HG02973 (cell line): ENCODE results near the gene INPP5D.
A peak's percentile ranks its signal among the peaks of the same experiment; 100 is the strongest.

Experiments
- ATAC-seq: cut with Tn5 transposase; IDR thresholded peaks from one replicate; pipeline ENCODE4 v1.9.1; 2021; ENCODE audit warnings: moderate library complexity; ENCODE audit not compliant: unreplicated experiment

The INPP5D gene

DNA sequence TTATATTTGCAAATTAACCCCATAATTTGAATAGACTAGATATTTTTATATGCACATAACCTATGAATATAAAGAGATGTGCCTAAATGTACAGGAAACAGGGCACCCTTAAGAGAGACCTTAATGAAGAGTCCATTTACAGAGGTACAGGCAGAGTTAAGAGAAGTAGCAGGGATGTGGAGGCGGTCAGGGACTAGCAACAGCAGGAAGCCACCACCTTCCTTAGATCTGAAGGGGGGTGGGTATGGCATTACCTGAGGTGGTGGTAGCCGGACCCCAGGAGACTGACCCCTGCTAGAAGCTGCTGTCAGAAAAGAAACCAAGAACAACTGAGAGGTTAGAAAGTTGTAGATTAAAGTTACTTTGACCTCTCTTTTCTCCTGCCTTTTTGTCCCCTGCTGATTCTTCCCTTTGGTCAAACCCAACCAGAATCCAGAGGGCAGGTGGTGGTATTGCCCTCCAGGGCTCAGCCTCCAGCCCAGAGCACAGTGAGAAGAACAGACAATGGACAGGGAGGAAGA is 166.4 kb downstream of the INPP5D start:
- no peak for ATAC-seq

DNA sequence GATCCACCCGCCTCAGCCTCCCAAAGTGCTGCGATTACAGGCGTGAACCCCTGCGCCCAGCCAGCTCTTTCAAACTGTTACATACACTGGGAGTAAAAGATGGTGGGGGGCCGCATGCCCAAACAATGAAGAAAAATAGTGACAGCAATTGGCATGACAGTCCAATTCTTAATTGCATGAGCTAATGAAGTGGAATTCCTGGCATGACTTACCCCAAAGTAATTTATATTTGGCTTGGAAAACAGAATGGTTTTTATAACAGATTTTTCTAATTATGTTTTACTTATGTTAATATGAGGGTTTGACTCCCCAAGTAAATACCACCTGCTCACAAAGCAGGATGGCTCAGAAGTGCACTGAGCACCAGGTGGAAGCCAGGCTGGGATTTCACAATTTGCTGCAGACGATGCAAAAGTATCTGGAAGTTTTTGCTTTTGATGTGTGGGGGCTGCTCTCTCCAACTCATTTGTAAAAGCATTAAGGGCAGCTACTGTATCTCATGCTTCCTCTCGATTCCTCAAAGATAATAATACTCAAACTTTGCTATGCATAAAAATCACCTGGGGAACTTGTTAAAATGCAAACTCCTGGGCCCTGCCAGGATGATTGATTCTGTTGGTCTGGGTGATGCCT is 167.3 kb downstream of the INPP5D start:
- ATAC-seq, result no peak

DNA sequence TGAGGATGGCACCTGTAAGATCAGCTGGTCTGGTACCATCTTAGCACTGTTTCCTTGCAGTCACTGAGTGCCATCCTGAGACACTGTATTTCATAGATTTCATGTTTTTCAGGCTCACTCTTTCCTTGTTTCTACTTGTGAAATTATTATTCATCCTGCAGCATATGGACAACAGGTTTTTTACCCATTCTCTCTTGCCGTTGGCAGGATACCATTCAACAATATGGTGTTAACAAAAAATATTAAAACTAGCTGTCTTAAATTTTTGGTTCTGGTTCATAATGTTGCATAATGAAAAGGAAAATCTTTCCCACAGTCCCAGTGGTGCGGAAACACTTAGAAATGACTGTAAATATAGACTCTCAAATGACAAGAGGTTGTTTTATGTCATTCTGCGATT is 168.2 kb downstream of the INPP5D start:
- no peak for ATAC-seq

DNA sequence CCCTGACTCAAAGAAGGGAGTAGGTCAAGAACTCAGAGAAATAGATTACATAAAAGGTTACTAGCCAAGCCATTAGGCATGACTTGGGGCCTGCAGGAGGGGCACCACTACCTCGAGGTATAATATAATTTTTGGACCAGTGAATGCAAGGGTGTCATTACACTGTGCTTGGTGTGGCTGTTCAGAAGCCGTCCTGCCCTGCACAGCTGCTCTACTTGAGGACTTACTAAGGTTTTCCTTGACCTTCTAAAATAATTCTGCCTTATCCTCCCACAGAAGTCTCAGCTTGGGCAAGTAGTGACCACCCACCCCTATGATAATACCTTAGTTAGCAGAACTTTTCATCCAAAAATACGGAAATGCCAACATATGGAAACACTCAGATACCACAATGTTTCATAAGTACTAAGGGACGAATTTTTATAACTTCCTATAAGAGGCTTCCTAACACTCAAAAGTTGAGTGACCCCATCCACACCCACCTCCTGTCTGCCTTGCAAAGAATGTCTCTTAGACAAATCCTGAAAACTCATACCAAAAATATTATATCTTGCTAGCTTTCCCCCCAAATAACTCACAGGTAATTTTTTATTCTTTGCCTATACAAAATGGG is 173.6 kb downstream of the INPP5D start:
- ATAC-seq, result no peak

DNA sequence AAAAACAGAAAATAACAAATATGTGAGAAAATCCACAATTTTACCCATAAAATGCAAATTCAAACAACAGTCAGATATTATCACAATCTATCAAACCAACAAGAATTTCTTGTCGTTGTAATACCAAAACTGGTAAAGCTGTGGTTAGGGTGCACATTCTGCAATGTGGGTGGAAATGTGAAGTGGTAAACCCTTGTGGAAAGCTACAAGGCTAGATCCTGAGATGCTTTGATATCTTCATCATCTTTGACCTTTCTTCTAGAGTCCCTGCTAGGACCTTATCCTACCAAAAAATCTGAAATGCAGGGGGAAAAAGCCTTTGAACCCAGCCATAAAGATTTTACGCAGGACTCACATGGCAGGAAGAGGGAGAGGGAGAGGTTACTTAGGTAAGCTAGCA is 174.1 kb downstream of the INPP5D start:
- ATAC-seq, result no peak

DNA sequence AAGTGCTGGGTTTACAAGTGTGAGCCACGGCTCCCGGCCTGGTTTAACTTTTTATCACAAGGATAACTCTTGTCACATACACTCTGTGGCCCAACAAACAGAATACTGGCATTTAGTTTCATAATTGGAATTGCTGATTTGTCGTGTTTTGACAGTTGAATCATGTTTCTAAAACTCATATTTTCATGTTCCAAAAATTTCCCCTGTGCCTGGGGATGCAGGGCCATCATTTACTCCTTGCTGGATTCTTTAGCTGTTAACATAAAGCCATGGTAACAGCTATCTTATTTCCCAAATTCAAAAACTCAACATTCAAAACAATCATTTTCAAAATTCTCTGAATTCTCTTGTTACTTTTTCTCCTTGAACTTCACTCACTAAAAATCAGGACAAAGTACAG is 174.9 kb downstream of the INPP5D start:
- ATAC-seq, result no peak

DNA sequence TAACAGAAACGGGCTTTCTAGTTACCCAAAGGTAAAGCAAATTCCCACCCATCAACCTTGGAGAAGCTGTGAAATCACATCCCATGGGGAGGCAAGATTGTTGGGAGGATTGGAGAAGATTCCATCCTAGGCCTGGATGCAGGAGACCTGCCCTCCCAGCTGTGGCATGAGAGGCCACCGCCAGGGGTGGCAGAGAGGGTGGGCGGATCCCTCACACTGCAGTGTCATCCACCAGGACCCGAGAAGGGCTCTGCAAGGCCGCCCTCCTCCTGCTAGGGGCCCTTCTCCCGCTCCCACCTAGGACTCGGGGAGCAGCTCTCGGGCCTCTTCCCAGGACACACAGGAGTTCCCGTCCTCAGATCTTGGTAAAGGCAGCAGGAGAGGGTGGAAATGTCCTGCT is 175.8 kb downstream of the INPP5D start:
- ATAC-seq, result no peak

DNA sequence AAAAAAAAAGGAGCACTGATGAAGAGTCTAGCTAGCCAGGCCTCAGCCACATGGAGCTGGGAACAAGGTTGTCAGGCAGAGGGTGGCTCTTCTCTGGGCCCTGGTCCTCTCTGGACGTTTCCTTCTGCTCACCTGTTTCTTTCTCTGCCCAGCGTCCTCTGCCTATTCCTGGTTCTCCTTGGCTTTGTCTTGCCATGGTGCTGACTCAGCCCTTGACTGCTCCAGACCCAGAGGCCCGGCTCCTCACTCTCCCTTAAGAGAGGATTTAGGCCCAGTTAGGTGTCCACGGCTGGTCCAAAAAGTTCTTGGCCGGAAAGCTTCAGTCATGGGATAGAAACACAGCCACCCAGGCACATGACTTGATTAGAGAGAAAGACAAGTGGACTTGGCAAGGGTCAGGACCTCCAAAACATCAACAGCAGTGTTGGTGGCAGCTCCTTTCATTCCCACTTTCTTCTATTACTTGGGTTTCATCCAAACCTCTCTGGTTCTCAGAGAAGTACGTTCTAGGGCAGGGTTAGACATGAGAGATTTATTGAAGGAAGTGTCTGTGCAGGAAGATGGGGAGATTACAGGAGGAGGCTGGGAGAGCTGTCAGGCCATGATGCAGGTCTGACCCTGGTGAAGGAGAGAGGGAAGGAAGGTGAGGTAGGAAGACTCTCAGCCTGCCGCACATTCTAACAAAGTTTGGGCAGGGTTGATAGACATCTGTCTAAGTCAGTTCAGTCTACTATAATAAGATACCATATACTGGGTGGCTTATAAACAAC is 176.9 kb downstream of the INPP5D start:
- ATAC-seq, result no peak

DNA sequence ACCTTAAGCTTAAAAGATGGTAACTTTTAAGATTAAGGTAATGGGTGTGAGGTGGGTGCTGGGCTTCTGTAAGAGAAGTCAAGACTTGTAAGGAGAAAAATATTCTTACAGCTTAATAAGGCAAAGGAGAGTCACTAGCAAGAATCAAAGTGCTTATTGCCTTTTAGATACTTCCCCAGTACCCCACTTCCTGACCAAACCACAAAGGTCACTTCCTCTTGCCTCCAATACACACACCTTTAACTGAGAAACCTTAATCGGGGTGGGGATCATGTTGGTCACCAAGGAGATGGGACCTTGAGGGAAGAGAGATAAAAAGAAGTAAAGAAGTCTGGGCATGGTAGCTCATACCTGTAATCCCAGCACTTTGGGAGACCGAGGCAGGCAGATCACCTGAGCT is 180.8 kb downstream of the INPP5D start:
- ATAC-seq, result no peak

DNA sequence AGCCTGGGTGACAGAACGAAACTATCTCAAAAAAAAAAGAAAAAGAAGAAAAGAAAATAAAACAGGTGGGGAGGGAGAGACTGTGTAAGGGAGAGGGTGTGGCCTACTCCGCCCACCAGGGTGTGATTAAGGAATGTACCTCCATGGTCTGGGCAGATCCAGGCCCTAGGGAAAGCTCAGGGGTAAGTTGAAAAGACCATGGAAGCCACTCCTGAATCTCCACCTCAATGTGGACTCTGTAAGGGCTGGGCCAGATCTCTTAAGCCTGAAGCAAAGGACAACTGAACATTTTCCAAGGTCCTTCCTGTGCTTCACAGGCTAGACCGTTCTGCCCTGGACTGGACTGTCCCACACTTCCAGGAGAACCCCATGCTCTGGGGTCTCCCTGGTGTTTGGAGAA is 181.7 kb downstream of the INPP5D start:
- ATAC-seq, result no peak

DNA sequence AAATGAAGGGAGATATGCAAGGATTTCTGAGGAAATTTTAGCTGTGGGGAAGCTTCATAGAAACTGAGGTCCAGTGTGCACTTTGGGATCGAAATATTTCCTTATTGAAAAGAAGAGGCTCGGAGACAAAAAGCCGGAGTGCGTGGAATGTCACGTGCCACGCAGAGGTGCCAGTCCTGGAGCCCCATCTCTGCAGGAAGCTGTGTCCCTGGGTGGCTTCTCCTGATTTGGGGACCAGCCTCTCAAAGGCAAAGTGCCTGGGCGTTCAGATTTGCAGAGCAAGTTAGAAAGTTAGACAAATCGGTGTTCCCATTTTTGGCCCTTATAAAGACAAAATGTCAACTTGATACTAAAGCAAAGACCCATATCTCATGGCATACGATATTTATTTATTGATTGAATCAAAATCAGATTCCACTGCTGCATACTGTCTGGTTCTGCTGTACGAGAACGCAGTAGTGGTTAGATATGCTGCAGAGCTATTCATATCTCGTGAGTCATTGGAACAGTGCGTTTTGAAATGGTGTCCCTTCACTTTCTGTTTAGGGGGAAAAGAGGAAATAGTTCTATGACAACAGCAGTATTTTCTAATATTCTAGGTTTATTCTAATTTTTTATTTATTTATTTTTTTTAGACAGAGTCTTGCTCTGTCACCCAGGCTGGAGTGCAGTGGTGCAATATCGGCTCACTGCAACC is 182.2 kb downstream of the INPP5D start:
- no peak for ATAC-seq

DNA sequence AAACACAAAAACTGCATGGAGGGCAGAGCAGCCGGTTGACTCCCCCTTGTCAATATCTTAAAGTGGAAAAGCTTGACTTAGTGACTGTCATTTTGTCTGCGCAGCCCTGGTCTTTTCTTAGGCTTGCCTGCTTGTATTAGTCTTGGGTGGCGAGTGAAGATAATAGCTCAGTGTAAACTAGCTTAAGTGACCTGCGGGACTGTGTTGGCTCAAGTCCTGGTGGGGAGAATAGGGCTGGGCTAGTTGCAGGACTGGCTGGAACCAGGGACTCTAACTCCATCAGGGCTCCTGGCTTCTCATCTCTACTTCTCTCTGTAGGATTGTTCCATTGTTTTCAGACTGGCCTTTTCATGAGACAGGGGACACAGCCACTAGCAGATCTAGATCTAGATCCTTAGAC is 183.2 kb downstream of the INPP5D start:
- ATAC-seq, result no peak

DNA sequence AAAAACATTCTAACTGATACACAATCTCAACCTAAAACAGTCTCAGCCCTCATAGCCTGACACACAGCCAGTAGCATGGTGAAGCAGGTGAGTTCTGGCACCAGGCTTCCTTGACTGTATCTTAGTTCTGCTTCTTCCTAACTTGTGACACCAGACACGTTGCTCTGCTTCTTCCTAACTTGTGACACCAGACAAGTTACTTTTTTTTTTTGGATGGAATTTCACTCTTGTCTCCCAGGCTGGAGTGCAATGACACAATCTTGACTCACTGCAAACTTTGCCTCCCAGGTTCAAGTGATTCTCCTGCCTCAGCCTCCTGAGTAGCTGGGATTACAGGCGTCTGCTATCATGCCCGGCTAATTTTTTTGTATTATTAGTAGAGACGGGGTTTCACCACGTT is 184.7 kb downstream of the INPP5D start:
- no peak for ATAC-seq

DNA sequence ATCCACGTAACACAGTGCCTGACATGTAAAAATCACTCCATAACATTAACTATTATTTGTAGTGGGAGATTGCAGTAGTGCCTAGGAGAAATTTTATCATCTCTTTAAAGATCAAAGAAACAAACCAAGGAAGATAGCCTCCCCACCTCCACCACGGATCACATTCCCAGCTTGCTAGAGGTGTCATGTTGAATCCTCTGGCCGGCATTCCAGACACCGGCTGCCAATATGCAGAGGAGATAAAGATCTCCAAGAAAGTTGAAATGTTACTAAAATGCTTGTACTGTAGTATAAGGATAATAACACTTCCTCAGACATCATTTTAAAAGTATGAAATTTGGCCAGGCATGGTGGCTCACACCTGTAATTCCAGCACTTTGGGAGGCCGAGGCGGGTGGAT is 185.3 kb downstream of the INPP5D start:
- ATAC-seq, result no peak

DNA sequence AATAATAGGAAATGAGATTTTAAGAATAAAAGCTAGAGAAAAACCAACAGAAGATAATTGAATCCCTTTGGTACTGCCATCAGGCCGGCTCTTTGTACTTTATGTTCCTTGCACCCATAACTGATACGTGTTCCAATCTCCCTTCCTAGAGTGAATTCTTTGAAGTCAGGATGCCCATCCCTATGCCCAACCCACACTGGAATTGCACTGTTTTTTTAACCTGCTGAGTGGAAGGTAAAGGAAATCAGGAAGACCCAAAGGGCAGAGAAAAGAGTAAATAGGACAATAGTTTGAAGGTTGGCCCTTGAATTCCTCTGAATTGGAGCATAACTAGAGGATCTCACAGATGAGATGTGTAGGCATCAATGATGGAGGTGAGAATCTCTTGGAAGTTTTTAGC is 187.0 kb downstream of the INPP5D start:
- no peak for ATAC-seq

DNA sequence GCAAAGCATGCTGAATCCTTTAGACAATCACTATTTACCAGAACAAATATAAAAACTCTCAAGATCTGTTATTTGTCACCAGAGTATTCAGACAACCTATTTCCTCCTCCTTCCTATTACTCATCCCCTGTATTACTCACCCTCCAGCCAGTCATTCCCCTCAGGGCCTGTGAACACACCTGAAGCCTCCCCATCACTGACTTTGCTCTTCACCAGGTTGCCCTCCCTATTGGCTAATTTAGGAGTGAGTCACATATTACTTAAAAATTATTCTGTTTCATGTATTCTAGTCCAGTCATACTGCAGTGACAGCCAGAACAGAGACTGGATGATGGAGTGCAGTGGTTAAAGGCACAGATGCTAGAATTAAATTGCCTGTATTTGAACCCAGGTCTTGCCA is 187.6 kb downstream of the INPP5D start:
- ATAC-seq, result no peak

DNA sequence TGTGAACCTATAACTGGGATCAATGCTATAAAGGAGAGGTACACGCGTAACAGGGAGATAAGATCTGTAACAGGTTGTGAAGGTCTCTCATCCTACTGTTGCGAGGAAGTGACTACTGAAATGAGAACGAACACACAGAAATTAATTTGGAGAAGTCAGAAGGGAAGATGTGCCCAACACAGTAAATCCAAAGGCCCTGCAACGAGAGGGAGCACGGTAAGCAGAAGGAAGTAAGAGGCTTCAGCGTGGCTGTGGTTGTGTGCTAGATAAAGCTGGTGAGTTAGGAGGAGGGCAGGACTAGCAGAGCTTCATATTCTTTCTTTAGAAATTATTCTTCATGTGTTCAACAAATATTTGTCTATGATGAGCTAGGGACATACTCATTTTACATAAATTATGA is 188.9 kb downstream of the INPP5D start:
- no peak for ATAC-seq

DNA sequence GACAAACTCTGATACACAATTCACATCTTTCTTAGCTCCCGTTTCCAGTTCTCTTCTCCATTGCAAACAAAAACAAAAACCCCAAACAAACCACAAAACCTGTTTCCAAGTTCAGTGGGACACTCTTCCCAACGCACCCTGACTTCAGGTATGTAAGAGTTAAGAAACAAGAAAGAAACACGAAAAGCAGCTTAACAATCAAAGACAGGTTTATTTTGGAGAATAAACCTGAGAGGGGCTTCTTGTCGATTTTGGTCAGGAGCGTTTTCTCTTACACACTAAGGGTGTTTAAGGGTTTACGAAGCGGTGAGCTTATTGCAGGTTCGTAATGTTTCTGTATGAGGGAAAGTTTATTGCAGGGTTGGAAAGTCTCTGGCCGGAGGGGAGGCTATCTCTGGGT is 190.4 kb downstream of the INPP5D start:
- ATAC-seq, result no peak

DNA sequence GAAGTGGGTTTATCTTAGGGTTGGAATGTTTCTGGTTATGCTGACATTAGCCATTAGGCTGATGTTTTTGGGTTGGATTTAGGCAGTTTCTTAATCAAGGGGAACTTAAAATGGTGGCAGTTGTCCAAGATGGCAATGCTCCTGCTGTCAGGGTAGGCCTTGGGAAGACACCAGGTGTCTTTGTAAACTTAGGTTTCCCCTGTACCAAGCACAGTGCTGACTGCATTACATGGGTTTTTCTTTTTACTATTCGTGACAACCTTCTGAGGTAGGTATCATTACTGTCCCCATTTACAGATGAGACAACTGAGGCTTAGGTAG is 190.8 kb downstream of the INPP5D start:
- no peak for ATAC-seq

DNA sequence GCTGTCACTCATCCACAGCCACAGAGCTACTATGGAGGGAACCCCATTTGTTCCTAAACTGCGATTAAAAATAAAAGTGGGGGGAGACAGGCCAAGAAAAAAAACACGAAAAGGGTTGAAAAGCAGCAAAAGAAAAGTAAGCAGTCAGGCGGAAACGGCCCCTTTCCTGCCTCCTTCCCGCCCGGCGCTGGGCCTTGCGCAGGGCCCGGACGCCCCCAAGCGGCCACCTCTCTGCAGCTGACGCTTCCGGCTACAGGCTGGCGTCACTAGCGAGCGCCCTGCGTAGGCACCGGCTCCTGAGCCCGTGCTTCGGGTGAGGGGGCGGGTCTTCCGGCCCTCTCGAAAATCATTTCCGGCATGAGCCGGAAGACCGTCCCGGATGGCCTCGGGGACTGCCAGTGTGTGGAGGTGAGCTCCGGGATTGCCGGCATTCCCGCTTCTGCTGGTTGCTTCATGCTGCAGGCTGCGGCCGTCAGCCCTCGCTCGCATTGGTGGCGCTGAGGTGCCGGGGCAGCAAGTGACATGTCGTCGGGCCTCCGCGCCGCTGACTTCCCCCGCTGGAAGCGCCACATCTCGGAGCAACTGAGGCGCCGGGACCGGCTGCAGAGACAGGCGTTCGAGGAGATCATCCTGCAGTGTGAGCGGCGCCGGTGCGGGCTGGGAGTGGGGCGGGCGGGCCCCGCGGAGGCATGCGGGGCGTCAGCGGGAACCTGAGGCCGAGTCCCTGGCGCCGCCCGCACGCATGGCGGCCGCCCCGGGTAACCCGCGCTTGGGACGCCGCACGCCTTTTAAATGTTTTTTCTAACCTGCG is 191.4 kb downstream of the INPP5D start, which contains the start of gene ATG16L1:
Gene ATG16L1, plus strand, starts transcription at position 368 of the 811 bp plus-strand sequence. Its CDS starts 155 bp downstream, at position 523.
- ATAC-seq, result peak; percentile 93

DNA sequence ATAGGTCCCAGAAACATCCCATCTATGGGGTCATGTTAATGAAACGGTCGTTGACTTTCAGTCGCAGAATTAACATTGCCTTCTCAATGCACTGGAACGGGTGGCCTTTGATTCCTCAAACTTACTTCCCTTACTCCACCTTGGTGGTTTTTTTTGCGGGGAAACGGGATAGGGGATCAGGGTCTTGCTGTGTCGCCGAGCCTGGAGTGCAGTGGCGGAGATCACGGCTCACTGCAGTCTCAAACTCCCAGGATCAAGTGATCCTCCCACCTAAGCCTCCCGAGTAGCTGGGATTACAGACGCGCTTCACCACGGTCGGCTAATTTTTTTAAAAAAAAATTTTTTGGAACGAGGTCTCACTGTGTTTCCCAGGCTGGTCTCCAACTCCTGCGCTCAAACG is 192.1 kb downstream of the INPP5D start:
- no peak for ATAC-seq
